LNCAP (cell line): ENCODE data around the gene ADPRH.

ENCODE experiments used
- TF ChIP-seq, protein P1 (sequence below): fragments of 450-650 bp; IDR thresholded peaks from 2 replicates; pipeline ENCODE4 v1.5.1; 2017; ENCODE audit warnings: mild to moderate bottlenecking

The ADPRH gene

DNA sequence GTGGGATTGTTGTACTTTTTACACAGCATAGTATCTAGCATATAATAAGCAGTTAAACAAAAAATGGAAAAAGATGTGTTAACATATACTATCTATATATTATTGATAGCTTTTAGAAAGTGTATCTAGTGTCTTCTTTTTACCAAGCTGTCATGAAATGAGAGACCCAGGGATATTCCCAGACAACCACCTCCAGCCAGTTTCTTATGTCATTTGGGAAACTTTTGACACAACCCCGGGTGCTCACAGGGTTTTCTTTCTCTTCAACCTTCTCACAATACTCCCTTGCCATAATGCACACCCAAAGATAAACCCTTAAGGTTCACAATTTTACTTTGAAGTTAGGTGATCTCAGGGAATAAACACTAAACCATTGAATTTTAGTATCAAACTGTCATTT is 13.6 kb downstream of the ADPRH start:
- TF ChIP-seq, protein P1, sequence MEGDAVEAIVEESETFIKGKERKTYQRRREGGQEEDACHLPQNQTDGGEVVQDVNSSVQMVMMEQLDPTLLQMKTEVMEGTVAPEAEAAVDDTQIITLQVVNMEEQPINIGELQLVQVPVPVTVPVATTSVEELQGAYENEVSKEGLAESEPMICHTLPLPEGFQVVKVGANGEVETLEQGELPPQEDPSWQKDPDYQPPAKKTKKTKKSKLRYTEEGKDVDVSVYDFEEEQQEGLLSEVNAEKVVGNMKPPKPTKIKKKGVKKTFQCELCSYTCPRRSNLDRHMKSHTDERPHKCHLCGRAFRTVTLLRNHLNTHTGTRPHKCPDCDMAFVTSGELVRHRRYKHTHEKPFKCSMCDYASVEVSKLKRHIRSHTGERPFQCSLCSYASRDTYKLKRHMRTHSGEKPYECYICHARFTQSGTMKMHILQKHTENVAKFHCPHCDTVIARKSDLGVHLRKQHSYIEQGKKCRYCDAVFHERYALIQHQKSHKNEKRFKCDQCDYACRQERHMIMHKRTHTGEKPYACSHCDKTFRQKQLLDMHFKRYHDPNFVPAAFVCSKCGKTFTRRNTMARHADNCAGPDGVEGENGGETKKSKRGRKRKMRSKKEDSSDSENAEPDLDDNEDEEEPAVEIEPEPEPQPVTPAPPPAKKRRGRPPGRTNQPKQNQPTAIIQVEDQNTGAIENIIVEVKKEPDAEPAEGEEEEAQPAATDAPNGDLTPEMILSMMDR, result no peak

DNA sequence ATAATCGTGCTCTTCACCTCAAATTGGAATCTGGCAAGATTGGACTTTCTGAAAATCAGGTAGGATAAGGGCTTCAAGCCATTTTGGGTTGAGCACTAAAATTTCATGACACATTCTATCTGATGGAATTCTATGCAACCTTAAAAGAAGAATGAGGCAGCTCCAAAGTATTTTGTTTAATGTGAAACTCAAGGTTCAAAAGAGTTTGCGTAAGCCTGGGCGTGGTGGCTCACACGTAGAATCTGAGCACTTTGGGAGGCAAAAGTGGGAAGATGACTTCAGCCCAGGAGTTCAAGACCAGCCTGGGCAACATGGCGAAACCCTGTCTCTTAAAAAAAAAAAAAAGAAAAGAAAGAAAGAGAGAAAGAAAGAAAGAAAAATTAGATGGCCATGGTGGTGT is 14.8 kb downstream of the ADPRH start:
- TF ChIP-seq, protein P1, result no peak

DNA sequence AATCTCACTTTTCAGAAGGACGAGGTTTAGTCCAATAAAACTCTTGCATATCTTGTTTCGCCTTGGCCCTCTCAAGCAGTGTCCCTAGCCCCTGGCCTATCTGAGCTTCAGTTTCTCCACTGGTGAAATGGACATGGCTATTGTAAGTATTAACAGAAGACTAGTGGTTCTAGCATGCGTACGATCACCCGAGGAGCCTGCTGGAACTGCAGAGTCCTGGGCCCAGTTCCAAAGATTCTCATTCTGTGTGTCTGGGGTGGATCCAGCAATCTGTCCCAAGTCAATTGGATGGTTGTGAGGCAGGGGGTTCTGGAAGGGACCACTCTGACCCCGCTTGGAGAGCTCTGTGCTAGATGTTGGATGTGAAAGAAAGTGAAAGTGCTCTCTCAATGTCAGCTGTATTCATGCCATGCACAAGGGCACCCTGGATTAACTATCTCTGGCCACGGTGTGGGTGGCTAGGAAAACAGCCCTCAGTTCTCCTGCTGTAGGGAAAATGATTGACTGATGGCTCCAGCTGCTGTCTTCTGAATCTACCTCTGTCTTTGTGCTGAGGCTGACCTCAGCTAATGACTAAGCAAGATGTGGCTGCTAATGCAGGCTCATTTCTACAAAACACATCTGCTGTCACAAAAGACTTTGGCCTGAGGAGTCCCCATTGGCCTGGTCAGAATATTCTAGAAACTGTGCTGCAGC is 16.5 kb downstream of the ADPRH start:
- TF ChIP-seq, protein P1, result no peak

DNA sequence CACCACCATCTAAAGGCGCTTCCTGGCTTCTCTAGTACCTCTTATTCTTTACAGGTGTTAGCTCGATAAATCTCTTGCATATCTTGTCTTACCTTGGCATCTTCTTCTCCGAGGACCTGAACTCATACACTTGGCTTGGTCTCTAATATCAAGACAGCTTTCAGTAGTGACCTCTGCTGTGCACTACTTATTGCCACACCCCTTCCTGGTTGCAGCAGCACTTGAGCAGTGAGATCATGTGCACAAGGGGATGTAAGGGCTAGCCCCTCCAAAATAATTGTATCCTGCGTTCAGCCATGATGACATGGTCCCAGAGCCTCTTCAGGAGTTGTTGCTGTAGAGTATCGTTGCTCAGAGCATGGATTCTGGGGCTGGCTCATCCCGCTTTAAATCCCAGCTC is 17.1 kb downstream of the ADPRH start:
- TF ChIP-seq, protein P1, result no peak

DNA sequence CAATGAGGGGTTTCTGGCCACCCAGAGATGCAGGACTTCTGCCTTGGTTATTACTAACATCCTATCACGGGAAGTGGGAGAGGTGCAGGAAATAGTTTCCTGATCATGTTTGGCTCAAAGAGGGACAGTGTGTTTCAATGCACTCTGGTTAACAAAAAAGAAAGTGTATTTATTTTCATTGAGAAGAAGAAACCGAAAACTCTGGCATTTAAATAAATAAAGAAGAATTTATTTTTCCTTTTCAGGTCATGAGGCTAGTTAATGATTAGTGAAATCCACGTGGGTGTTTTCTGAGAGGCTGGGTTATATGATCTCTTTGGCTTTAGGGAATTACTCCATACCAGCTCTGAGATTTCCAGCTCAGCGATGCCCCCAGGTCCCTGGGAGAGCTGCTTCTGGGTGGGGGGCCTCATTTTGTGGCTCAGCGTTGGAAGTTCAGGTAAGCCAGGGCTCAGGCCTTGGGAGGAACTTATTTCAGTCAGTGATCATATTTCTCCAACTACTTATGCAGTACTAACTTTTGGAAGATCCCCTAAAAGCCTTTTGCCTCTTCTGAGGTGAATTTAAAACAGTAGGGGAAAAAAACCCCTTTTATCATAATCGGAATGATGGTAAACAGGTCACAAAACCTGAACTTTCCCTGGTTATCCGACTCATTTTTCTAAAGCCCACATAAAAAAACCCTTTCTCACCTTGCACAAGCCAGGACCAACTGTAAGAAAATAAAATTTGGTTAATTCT is 18.4 kb downstream of the ADPRH start, which contains the start of gene PLA1A:
PLA1A (plus strand) TSS at position 338 of the 741 bp plus-strand sequence; CDS start at position 367, 29 bp downstream.
- TF ChIP-seq, protein P1, result no peak

DNA sequence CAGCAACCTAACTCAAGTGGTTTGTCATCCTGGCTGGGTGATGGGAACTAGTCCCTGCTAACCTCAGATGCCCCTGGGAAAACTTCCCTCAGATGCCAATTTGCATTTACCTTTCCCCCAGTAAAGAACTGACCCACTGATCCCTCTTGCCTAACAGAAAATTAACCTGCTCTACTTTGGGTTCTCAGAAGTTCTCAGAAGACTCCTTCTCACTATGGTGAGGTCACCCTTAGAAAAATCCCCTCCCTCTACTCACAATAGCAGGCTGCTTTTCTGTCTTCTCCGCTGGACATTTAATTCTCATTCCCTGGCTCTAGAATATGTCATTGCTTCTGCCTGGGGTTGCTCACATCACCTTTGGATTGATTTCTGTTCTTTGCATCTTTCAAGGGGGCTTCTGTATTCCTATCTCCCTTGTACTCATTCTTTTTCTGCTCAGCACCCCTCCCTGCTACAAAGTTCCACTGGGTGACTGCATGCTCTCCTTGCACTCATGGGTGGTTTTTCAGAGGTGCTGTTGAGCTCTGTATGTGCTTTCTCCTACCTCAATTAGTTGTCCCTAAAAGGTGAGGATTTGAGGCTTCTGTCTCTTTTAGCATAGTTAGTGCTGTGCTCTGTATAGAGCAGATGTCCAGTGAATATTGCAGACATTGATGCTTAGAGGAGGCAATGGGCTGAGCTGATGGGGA is 19.3 kb downstream of the ADPRH start:
- TF ChIP-seq, protein P1, result no peak

DNA sequence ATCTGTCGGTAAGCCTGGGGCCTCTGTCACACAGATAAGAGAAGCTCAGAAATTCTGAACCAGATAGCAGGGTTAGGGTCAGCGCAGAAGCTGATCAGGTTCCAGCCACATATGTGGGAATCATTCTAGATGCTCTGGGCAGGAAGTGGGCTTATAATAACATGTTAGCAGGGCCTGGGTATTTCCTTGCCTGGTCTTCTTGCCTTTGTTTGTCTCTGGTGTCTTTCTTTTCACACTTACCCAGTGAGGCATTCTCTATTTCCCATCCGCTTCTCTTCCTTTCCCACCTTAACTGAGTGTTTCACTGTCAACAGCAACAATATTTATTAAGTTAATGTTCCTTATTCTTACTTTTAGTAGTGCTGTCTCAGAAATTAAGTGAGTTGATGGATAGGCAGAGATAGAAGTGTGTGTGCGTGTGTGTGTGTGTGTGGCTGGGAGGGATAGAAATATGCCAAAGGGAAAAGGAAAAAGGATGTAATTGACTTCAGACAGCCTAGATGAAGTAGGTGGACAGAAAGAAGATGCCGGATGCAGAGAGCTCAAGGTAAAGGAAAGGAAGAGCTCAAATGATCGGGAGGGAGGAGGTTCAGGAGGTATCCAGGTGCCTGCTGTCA is 20.4 kb downstream of the ADPRH start:
- TF ChIP-seq, protein P1, result no peak
